ENCODE results near the gene BARX1.

BARX1 gene

DNA sequence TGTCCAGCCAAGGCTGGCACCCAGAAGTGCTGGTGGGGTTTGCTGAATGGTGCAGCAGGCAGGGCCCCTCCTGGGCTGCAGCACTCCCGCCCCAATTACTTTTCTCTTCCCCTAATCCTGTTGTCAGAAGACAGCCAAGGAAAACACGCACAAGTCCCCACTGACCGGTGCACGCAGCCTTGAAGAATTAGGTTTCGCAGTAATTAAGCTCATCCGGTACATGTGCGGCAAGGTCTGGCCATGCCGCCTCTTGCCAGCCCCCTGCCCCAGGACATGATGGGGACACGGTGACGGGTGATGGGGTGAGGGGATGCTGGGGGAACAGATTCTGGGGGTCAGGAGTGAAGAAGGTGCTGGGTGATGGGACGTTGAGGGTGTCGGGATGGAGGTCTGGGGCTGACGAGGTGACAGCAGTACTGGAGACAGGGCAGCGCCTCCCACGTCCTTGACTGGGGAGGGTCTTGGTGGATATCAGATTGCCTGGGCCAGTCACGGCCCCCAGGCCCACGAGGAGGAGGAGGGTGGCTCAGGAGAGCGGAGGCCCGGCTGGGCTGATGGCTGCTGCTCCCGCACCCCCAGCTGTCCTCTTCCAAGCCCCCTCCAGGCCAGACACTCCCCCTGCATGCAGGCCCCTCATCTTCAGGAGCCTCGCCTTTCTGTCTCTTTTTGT, 34.9 kb downstream of the BARX1 start:
- DNase-seq (ENCODE audit: low read depth in 3 of 3, low spot score in 1 of 3): no peak

DNA sequence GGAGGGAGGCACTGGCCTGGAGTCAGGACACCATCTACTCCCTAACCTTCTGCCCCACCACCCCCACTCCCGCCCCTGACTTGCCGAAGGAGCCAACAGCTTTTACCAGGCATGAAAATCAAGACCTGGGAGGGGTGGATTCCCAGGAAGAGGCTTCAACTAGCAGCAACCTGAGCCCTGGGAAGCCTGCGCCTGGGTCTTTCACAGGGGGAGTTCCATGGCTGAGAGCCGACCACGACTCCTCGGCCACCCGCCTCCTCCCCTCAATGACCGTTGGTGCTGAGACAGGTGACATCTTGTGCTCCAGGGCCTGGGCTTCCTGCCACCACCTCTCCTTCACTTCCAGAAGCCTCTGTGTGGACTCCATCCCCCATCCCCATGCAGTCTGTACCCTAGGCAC, 37.1 kb downstream of the BARX1 start:
- no peak for DNase-seq (ENCODE audit: low read depth in 3 of 3, low spot score in 1 of 3)

- no peak for DNase-seq (ENCODE audit: low read depth in 3 of 3, low spot score in 1 of 3)
Measured at GRCh38 chr9:93917121-93917853, 37.9 kb downstream of the BARX1 start.

DNA sequence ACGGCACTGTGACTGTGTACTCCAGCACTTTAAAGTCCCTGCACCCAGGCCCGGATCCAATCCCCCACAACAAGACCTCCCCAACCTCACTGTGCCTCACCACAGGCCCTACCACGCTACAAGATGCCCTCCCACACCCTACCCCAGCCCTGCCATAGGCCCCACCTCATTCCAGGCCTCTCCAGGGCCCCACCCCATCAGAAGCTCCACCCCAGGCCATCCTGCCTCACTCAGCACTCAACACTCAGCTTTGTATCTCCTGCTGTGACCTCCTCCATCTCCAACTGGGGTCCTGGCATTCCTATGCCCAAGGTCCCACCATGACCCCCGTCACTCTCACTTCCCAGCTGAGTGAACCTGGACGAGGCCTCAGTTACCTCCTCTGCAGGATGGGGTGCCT, 38.8 kb downstream of the BARX1 start:
- no peak for DNase-seq (ENCODE audit: low read depth in 3 of 3, low spot score in 1 of 3)

- DNase-seq (ENCODE audit: low read depth in 3 of 3, low spot score in 1 of 3): no peak
Measured at GRCh38 chr9:93911801-93912554, 43.2 kb downstream of the BARX1 start.

DNA sequence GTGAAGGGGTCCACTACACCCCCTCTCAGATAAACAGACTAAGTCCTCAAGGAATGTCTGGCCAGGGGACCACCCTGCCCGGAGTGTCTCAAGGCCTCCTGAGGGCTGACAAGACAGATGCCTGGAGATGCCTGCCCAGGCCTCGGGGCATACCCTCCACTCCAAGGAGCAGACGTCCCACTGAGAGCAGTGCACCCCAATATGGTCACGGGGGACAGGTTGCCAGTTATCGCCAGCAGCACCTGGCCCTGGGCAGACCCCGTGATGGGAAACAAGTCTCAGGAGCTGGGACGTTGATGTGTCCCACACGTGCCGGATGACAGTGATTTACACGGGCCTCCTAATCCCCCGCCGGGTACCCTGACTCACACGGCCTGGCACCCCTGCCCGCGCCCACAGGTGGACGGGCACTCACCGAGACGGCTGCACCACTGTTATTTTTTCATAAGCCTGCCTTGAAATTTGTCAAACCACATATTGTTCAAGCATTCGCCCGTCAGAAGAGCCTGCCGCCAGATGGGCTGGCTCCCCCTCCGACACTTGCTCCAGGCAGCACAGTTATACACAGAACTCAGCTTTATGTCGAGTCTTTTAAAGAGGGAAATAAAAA, 43.9 kb downstream of the BARX1 start:
- DNase-seq (ENCODE audit: low read depth in 3 of 3, low spot score in 1 of 3): no peak

- no peak for DNase-seq (ENCODE audit: low read depth in 3 of 3, low spot score in 1 of 3)
Measured at GRCh38 chr9:93910598-93910997, 44.6 kb downstream of the BARX1 start.

- DNase-seq (ENCODE audit: low read depth in 3 of 3, low spot score in 1 of 3): no peak
Measured at GRCh38 chr9:93910196-93910595, 45.0 kb downstream of the BARX1 start.

DNA sequence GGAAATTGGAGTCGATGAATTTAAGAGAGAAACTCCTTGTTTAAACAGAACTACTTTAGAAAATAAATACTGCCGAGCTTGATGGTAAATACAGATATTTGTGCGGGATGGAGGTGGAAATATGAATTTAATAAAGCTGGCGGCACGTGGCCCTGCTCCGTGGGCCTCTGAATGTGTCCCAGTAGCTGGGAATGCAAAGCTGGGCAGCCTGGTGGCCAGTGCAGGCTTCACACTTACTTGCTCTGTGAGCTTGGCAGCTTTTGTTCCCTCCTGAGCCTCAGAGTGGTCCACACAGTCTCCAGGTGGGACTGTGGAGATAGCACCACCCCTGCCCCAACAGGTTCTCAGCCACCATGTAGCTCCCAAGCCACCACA, 45.9 kb downstream of the BARX1 start:
- DNase-seq (ENCODE audit: low read depth in 3 of 3, low spot score in 1 of 3): no peak

DNA sequence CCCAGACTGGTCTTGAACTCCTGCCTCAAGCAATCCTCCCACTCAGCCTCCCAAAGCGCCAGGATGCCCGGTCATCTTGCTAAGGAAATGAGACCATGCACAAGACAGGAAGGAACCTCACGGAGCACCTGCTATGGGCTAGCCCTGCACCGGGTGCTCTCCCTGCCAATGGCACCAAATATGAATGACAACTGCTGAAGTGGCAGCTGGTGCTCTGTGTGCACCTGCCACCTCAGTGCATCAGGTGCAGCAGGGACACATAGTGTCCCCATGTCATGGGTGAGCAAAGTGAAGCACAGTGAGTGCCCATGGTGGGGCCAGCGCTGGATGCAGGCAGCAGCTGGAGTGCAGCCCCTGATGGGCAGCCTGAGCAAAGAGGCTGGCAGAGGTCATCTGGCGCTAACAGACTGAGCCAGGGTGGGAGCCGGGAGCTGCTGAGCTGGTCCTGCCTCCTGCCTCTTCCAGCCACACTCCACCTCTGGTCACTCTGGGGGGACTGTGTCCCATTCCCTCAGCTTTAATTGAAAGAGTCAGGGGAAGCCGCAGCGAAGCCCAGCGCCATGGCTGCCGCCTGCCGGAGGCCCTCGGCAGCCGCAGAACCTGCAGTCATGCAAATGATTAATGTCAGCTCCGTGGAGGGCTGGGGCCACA, 46.4 kb downstream of the BARX1 start:
- no peak for DNase-seq (ENCODE audit: low read depth in 3 of 3, low spot score in 1 of 3)

- no peak for DNase-seq (ENCODE audit: low read depth in 3 of 3, low spot score in 1 of 3)
Measured at GRCh38 chr9:93907551-93908199, 47.5 kb downstream of the BARX1 start.

GRCh38 chr9:93906195-93906880, 48.8 kb downstream of the BARX1 start:
- no peak for DNase-seq (ENCODE audit: low read depth in 3 of 3, low spot score in 1 of 3)

DNA sequence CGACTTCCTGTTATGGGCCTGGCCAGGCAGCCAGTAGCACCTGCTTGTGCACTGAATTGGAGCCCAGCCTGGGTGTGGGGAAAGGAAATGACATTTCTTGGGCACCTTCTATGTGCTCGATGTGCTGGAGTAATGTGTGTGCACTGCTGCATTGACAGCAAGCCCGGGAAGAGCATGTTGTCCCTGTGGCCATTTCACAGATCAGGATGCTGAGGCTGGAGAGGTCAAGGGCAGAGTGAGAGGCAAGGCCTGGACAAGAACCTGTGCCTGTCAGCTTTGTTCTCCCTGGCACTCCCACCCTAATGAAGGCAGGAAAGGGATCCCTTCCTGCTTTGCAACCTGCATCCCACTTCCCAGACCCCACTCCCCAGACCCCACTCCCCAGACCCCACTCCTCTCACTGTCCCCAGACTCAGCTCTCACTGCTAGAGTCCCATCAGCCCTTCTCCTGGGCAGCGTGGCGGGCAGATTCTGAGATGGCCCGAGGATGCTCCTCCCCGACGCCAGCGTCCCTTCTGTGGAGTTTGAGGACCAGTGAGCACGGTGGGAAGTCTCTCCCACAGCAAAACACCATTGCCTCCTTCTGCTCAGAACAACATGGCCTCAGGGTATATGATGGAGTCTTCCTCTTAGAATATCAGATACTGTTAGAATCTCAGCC, 49.6 kb downstream of the BARX1 start:
- DNase-seq (ENCODE audit: low read depth in 3 of 3, low spot score in 1 of 3): no peak

- no peak for DNase-seq (ENCODE audit: low read depth in 3 of 3, low spot score in 1 of 3)
Measured at GRCh38 chr9:93904649-93905472, 50.3 kb downstream of the BARX1 start.

GRCh38 chr9:93903886-93904648, 51.1 kb downstream of the BARX1 start:
- no peak for DNase-seq (ENCODE audit: low read depth in 3 of 3, low spot score in 1 of 3)

DNA sequence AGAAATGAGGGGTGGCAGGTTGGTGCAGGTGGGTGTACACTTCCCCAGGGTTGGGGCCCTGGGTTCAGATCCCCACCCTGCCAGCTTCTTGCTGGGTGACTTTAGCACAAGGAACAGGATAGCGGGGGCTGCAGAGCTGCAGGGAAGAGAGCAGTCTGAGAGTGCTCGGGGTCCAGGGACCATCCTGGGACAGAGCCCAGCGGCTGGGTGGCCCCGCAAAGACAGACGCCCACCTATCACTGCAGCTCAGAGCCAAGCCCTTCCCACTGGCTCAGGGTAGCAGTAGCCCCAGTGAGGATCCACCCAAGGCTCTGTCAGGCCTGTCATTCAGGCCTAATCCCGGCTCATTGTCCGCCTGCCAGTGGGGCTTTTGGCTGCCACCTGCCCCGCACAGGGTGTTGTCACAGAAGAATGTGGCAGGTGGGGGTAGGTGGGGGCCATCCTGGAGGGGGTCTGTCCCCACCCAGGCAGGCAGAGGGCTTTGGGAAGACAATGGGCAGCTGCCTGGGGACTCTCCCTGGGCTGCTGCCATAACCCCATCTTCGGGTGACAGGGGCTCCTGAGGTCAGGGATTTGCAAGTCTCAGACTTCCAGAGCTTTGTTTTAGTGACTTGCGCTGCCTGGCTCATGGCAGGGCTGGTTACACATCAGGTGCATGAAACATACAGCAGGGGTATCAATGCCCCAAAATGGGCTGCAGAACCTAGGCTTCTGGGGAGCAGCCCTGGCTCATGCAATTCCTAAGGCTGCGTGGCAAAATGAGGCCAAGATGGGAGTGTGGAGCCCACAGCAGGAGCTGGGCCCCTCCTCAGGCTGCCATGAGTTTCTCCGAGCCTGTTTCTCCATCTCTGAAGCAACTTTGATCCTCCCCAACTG, 52.1 kb downstream of the BARX1 start:
- DNase-seq (ENCODE audit: low read depth in 3 of 3, low spot score in 1 of 3): no peak

All from stimulated activated CD4-positive, alpha-beta T cell treated with anti-CD3 and anti-CD28 coated beads, TNF-alpha, amount 100 ng/mL, for 1 hour (primary cell).